H1 (cell line): ENCODE results near the gene LEO1.

ENCODE experiments used
- CTCF ChIP-seq, 3 experiments: IDR thresholded peaks; 1 replicate in 2 of 3; 2 replicates in 1 of 3; pipeline versions ENCODE4 v1.5.1 to v1.6.1; 2011; ENCODE audit warnings: low read length in 3 of 3, mild to moderate bottlenecking in 3 of 3, inconsistent platforms in 2 of 3, low read depth in 1 of 3, moderate library complexity in 1 of 3; ENCODE audit not compliant: insufficient read depth in 1 of 3; ENCODE audit errors: control extremely low read depth in 1 of 3
- EZH2 ChIP-seq: fragments of 200-600 bp; sonication (generic); IDR thresholded peaks from 2 replicates; pipeline ENCODE4 v1.7.1; 2012; ENCODE audit warnings: low read depth, mild to moderate bottlenecking, moderate library complexity, low read length, inconsistent platforms; ENCODE audit not compliant: severe bottlenecking
- GABPA ChIP-seq: IDR thresholded peaks from 2 replicates; pipeline ENCODE4 v1.6.1; 2011; ENCODE audit warnings: mild to moderate bottlenecking, low read length, moderate library complexity, borderline replicate concordance; ENCODE audit not compliant: insufficient read depth
- PHF8 ChIP-seq: fragments of 200-600 bp; sonication (generic); conservative IDR thresholded peaks from 2 replicates; pipeline ENCODE4 v1.7.1; 2012; ENCODE audit warnings: low read depth, mild to moderate bottlenecking, inconsistent platforms, low read length, moderate library complexity
- POLR2A ChIP-seq, 2 experiments: IDR thresholded peaks; 1 replicate in 1 of 2; 2 replicates in 1 of 2; pipeline ENCODE4 v1.6.1; 2011; ENCODE audit warnings: low read depth in 2 of 2, low read length in 2 of 2, mild to moderate bottlenecking in 2 of 2; ENCODE audit errors: control extremely low read depth in 1 of 2

- TF ChIP-seq PHF8 (no peak), GABPA (no peak), POLR2A (IDR thresholded peaks at IDR 0.05; ENCODE audit: control extremely low read depth in 1 of 2, low read depth in 2 of 2, low read length in 2 of 2) (no peak), EZH2 (no peak), CTCF (IDR thresholded peaks at IDR 0.05; ENCODE audit: control extremely low read depth in 1 of 3, insufficient read depth in 1 of 3, low read depth in 1 of 3, low read length in 3 of 3) (no peak)
Observed at GRCh38 chr15:51992953-51993352, 21.4 kb upstream of the LEO1 start.
